Spleen (tissue), 11 donors: ENCODE data around the gene FYN. TPM values are rescaled to one million over a fixed set of nuclear protein-coding genes. Genes with fewer than 3 reads are reported as not detected.
"Not testable (repeated sequence)": the region's sequence is repeated elsewhere in the genome, so short reads cannot be mapped to it uniquely, and the experiment has no call there.

ENCODE experiments used
- DNase-seq: peaks from one replicate; pipeline ENCODE4 v3.0.0-alpha.2; 2020
- H3K27ac ChIP-seq, 8 donors: fragments of 200-600 bp; sonication (generic) in 7 of 8; 1 replicate in 4 of 8; 2 replicates in 4 of 8; pipeline versions ENCODE4 v1.5.0 to v1.8.0; 2016 to 2021; ENCODE audit warnings: inconsistent platforms in 4 of 8, mild to moderate bottlenecking in 4 of 8, moderate library complexity in 1 of 8
- H3K27me3 ChIP-seq, 7 donors: fragments of 200-600 bp; sonication (generic) in 6 of 7; replicated peaks in 1 of 7; 1 replicate in 4 of 7; 2 replicates in 3 of 7; pipeline versions ENCODE4 v1.5.0 to v1.8.0; 2016 to 2021; ENCODE audit warnings: inconsistent platforms in 3 of 7, mild to moderate bottlenecking in 1 of 7
- H3K36me3 ChIP-seq, 6 donors: fragments of 200-600 bp; sonication (generic) in 5 of 6; 1 replicate in 4 of 6; 2 replicates in 2 of 6; pipeline versions ENCODE4 v1.5.0 to v1.8.0; 2016 to 2021; ENCODE audit warnings: inconsistent platforms in 2 of 6
- H3K4me1 ChIP-seq, 6 donors: fragments of 200-600 bp; sonication (generic) in 5 of 6; 1 replicate in 3 of 6; 2 replicates in 3 of 6; pipeline versions ENCODE4 v1.5.0 to v1.8.0; 2016 to 2021; ENCODE audit warnings: inconsistent platforms in 3 of 6
- H3K4me3 ChIP-seq, 8 donors: fragments of 200-600 bp; sonication (generic) in 7 of 8; 1 replicate in 4 of 8; 2 replicates in 4 of 8; pipeline versions ENCODE4 v1.5.0 to v1.8.0; 2016 to 2021; ENCODE audit warnings: inconsistent platforms in 4 of 8, mild to moderate bottlenecking in 4 of 8, moderate library complexity in 2 of 8
- H3K9me3 ChIP-seq, 8 donors: fragments of 200-600 bp; sonication (generic) in 7 of 8; 1 replicate in 4 of 8; 2 replicates in 4 of 8; pipeline versions ENCODE4 v1.5.0 to v1.8.0; 2016 to 2021; ENCODE audit warnings: inconsistent platforms in 4 of 8
- CTCF ChIP-seq, 11 experiments: fragments of 200-600 bp in 7 of 11; fragments of 450-650 bp in 4 of 11; sonication (generic) in 4 of 11; IDR thresholded peaks in 8 of 11; conservative IDR thresholded peaks in 3 of 11; 1 replicate in 7 of 11; 2 replicates in 4 of 11; pipeline versions ENCODE4 v1.4.0 to v1.8.0; 2016 to 2021; ENCODE audit warnings: antibody characterized with exemption in 11 of 11, inconsistent platforms in 4 of 11, mild to moderate bottlenecking in 1 of 11
- POLR2A ChIP-seq, 3 donors: fragments of 450-650 bp; IDR thresholded peaks; one replicate each; pipeline ENCODE4 v1.5.1; 2017; ENCODE audit warnings: antibody characterized with exemption in 3 of 3, mild to moderate bottlenecking in 1 of 3
- POLR2AphosphoS5 ChIP-seq, 3 donors: sonication (generic); formaldehyde crosslinking; IDR thresholded peaks; one replicate each; pipeline ENCODE4 v1.5.1; 2017; ENCODE audit warnings: antibody characterized with exemption in 3 of 3
- WGBS, 5 donors: extraction: QIAGEN DNeasy Blood & Tissue Kit in 3 of 5; methylation state at CpG; one replicate each; pipeline versions ENCODE4 v1.1.5 to v1.1.7; 2013 to 2018; 5-methylcytosine and 5-hydroxymethylcytosine counted together
- intact Hi-C: fragments of 100-400 bp; cut with DNase I; formaldehyde crosslinking; loops from one replicate; pipeline ENCODE4 v1.15.0; 2023; ENCODE audit warnings: low total_unique reads
- polyA plus RNA-seq, 3 donors: library from polyadenylated mRNA; stranded (reverse); fragments of 200-250 nt; gene quantifications; one replicate each; pipeline ENCODE4 v1.2.1, GENCODE V29; 2013
- total RNA-seq, 7 donors: library from RNA; depleted of rRNA in 3 of 7; stranded (reverse); fragments of >200 nt in 3 of 7; fragmentation: NEBNext Ultra II Directional in 4 of 7; extraction: Animal tissue kit (Norgen Biotek cat#: 25700) in 4 of 7; gene quantifications; one replicate each; pipeline versions ENCODE4 v1.1.0 to v1.2.1, GENCODE V29; 2016 to 2021
- donor health status: healthy with polysubstance abuse.
- donor health status: DM: no; HTN: no; CAD: no; lungs with moderate emphysema.
- donor health status: DM: no; HTN: no; CAD: no.
- donor health status: Bipolar disorder and iron deficiency.
- donor health status: healthy.
- donor health status: DM: no; HTN: no; CAD: no.
- donor health status: DM: yes; HTN: yes; CAD: no.

The FYN gene
- total and polyA plus RNA-seq, 10 donors = 56.6 to 409 (median 205) TPM

- Histone ChIP-seq H3K27ac (no peak overlapping the region), H3K4me1 (peaks cover 0 to 6% (median 0%) of the 10 kb centered on the region in 6 donors), H3K4me3 (no peak overlapping the region), H3K27me3 (no peaks in the 10 kb centered on the region), H3K9me3 (peaks cover 0 to 5% (median 0%) of the 10 kb centered on the region in 8 donors), H3K36me3 (no peaks in the 10 kb centered on the region)
- intact Hi-C loops = no loop called here
- no peak for DNase-seq
- TF ChIP-seq POLR2A (IDR thresholded peaks at IDR 0.05) (no peak), POLR2AphosphoS5 (IDR thresholded peaks at IDR 0.05) (no peak), CTCF (IDR thresholded peaks at IDR 0.05 in 8 of 11, conservative IDR thresholded peaks at IDR 0.05 in 3 of 11) (no peak)
These were observed 234.0 kb downstream of the FYN start for GRCh38 chr6:111639266-111639665.

- H3K4me3 ChIP-seq, H3K4me1 ChIP-seq, intact Hi-C loops, H3K27ac ChIP-seq, DNase-seq, H3K27me3 ChIP-seq, H3K9me3 ChIP-seq, H3K36me3 ChIP-seq: not testable (repeated sequence)
- WGBS, 5 donors = 82 to 100% (median 96%) methylated on average over 1 of the region's 1 CpG
These were observed 238.3 kb downstream of the FYN start for GRCh38 chr6:111634981-111635380.

- WGBS, 5 donors = 76 to 89% (median 84%) methylated on average over 1 of the region's 1 CpG
- H3K36me3 ChIP-seq = no peaks in the 10 kb centered on the region
- H3K4me3 ChIP-seq = no peak overlapping the region
- DNase-seq = no peak
- no peaks in the 10 kb centered on the region for H3K4me1 ChIP-seq
- no peak overlapping the region for H3K27ac ChIP-seq
- intact Hi-C loops = no loop called here
- H3K27me3 ChIP-seq = no peaks in the 10 kb centered on the region
- peaks cover 0 to 11% (median 8%) of the 10 kb centered on the region in 8 donors for H3K9me3 ChIP-seq
- TF ChIP-seq CTCF (IDR thresholded peaks at IDR 0.05 in 8 of 11, conservative IDR thresholded peaks at IDR 0.05 in 3 of 11) = no peak
- no peak for TF ChIP-seq POLR2AphosphoS5 (IDR thresholded peaks at IDR 0.05)
- no peak for TF ChIP-seq POLR2A (IDR thresholded peaks at IDR 0.05)
These were observed 239.4 kb downstream of the FYN start for GRCh38 chr6:111633822-111634221.

- Histone ChIP-seq H3K4me1 (no peaks in the 10 kb centered on the region), H3K27me3 (no peaks in the 10 kb centered on the region), H3K36me3 (no peaks in the 10 kb centered on the region), H3K4me3 (no peak overlapping the region), H3K27ac (no peak overlapping the region), H3K9me3 (peaks cover 0 to 11% (median 8%) of the 10 kb centered on the region in 8 donors)
- intact Hi-C loops = no loop called here
- WGBS, 5 donors = 82 to 94% (median 92%) methylated on average over 4 of the region's 4 CpGs
- no peak for TF ChIP-seq POLR2A (IDR thresholded peaks at IDR 0.05)
- DNase-seq = peak; percentile 25
These were observed 240.6 kb downstream of the FYN start for GRCh38 chr6:111632468-111633247.

GRCh38 chr6:111631903-111632460, 241.3 kb downstream of the FYN start:
- TF ChIP-seq CTCF (IDR thresholded peaks at IDR 0.05 in 8 of 11, conservative IDR thresholded peaks at IDR 0.05 in 3 of 11) (no peak), POLR2A (IDR thresholded peaks at IDR 0.05) (no peak), POLR2AphosphoS5 (IDR thresholded peaks at IDR 0.05) (no peak)
- Histone ChIP-seq H3K9me3 (peaks cover 0 to 11% (median 8%) of the 10 kb centered on the region in 8 donors), H3K4me1 (no peaks in the 10 kb centered on the region), H3K4me3 (no peak overlapping the region), H3K36me3 (no peaks in the 10 kb centered on the region), H3K27ac (no peak overlapping the region), H3K27me3 (no peaks in the 10 kb centered on the region)
- peak; percentile 56 for DNase-seq
- intact Hi-C loops = no loop called here
- WGBS, 5 donors = 54 to 70% (median 61%) methylated on average over 8 of the region's 8 CpGs
